NOMO-1 treated with dmso at 0.1 percent for 144 hours (cell line): ENCODE results near the gene PLCD3.

Source experiments
- DNase-seq: peaks from one replicate; lab custom pipeline; 2025; ENCODE audit not compliant: unreplicated experiment; lab: John Stamatoyannopoulos, UW

PLCD3 gene

GRCh38 chr17:45149669-45150664, 17.7 kb upstream of the PLCD3 start:
- no peak for DNase-seq

DNA sequence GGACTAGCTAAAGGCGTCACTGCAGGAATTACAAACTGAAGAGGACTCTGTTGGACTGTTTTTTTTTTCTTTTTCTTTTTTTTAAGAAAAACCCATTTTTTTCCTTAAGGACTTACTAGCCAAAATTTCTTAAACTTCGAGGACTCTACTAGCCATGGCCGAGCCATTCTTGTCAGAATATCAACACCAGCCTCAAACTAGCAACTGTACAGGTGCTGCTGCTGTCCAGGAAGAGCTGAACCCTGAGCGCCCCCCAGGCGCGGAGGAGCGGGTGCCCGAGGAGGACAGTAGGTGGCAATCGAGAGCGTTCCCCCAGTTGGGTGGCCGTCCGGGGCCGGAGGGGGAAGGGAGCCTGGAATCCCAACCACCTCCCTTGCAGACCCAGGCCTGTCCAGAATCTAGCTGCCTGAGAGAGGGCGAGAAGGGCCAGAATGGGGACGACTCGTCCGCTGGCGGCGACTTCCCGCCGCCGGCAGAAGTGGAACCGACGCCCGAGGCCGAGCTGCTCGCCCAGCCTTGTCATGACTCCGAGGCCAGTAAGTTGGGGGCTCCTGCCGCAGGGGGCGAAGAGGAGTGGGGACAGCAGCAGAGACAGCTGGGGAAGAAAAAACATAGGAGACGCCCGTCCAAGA, 16.8 kb upstream of the PLCD3 start:
- peak; percentile 81 for DNase-seq

- peak; percentile 98 for DNase-seq
Measured at GRCh38 chr17:45148183-45149036, 16.1 kb upstream of the PLCD3 start, which contains the start of gene HEXIM1. Gene HEXIM1 (plus strand): TSS chr17:45148475. CDS start chr17:45149191, 716 bp downstream.

- peak; percentile 92 for DNase-seq
Measured at GRCh38 chr17:45147581-45148182, 15.4 kb upstream of the PLCD3 start.

GRCh38 chr17:45146890-45147580, 14.7 kb upstream of the PLCD3 start:
- peak; percentile 70 for DNase-seq

- no peak for DNase-seq
Measured at GRCh38 chr17:45146592-45146889, 14.2 kb upstream of the PLCD3 start.

GRCh38 chr17:45146166-45146565, 13.9 kb upstream of the PLCD3 start:
- no peak for DNase-seq

- DNase-seq, result no peak
Measured at GRCh38 chr17:45145035-45145389, 12.7 kb upstream of the PLCD3 start.

DNA sequence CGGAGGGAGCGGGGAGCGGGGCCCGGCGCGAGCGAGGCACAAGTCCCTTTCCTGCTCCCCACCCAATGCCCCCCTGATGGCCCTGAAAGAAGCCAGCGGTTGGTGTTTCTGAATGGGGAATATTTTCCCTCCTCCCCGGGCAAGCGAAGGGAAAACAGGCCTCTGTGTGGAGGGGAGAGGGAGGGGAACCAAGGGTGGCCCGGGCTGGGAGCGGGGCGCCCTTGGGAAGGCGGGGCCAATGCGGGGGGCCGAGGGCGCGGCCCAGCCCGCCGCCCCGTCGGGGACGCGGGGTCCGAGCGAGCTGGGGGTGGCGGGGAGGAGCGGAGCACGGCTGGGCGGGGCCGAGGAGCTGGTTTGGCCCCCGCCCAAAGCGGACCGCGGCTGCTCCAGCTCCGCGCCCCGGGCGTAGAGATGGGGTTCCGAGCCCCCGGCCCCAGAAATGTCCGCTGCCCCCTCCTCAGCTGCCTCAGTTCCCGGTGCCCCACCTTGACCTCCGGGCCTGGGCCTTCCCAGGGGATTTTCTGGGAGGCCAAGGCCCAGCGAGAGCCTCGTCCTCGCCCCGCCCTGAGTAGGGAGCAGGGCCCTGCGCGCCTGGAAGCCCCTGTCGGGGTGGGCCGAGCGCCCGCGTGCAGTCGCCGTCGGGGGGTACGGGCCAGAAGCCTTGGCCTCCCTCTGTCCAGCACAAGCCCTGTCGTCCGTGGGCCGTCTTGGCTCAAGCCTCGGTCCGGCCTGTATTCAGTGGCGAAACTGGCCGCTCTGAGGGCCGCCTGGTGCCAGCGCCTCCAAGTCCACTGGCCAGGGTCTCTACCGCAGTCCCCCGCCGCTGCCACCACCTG, 12.1 kb upstream of the PLCD3 start:
- no peak for DNase-seq

- DNase-seq, result no peak
Measured at GRCh38 chr17:45143767-45144198, 11.5 kb upstream of the PLCD3 start.

DNA sequence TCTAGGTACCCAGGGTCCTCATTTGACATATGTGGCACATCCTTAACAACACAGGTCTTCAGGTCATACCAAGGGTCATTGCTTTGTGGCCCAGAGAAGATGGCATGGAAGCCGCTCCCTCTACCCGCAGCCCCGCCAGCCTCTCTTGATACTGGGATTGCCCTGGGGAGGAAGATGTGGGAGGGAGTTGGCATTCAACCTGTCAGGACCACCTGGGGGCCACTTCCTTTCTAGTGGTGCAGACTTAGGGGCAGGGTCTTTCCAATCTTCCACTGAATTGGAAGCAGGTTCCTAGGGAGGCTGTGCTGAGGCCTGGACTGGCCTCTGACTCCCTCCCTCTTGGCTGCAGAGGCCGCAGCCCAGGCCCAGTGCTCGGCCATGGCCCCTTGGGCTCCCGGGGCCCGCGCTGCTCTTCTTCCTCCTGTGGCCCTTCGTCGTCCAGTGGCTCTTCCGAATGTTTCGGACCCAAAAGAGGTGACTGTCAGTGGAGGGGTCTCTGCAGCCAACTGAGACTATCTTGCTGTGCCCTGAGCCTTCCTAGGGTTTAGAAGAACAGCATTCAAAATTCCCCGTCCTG, 10.9 kb upstream of the PLCD3 start:
- no peak for DNase-seq

DNA sequence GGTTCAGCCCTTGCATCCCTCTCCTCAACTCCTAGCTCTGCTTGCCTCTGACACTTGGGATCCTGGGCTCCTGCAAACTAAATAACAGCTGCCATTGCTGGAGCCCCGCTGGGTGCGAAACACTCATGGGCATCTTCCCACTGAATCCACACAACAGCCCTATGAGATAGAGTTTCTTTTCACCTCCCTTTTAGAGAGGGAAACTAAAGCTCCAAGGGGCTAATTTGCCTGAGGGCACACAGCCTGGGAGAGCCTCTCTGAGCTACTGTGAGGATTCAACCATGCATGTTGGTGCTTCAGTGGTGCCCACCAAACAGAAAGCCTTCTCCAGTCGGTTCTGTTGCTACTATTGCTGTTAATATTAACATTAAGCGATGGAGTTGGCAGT, 7.2 kb upstream of the PLCD3 start:
- DNase-seq, result no peak

GRCh38 chr17:45138911-45139532, 6.7 kb upstream of the PLCD3 start:
- DNase-seq, result no peak

DNA sequence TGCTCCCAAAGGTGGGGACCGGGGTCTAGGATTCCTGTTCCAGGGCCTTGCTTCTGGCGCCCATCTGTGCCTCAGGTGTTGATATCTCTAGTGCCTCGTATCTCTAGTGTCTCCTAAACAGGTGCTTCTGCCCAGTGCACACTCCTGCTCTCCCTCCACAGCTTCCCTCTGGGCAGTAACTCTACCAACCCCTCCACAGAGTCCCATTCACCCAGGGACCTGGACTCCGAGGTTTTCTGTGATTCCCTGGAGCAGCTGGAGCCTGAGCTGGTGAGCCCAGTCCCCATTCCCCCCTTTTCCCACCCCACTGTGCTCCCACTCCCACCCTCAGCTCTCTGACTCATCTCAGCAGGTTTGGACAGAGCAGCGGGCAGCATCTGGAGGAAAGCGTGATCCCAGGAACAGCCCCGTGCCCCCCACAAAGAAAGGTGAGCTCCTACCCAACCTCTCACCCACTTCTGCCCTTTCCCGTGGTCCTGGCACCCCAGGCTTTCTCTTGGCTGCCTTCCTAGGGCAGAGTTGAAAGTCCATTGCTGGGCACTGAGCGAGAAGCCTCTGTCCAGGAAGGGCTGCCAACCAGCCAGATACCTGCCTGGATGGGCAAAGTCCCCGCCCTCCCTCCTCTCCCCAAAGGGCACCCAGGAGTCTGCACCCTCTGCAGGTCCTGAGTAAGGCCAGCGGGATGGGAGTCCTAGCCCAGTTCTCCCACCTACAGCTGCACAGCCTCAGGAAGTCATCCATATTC, 5.4 kb upstream of the PLCD3 start:
- DNase-seq, result no peak

DNA sequence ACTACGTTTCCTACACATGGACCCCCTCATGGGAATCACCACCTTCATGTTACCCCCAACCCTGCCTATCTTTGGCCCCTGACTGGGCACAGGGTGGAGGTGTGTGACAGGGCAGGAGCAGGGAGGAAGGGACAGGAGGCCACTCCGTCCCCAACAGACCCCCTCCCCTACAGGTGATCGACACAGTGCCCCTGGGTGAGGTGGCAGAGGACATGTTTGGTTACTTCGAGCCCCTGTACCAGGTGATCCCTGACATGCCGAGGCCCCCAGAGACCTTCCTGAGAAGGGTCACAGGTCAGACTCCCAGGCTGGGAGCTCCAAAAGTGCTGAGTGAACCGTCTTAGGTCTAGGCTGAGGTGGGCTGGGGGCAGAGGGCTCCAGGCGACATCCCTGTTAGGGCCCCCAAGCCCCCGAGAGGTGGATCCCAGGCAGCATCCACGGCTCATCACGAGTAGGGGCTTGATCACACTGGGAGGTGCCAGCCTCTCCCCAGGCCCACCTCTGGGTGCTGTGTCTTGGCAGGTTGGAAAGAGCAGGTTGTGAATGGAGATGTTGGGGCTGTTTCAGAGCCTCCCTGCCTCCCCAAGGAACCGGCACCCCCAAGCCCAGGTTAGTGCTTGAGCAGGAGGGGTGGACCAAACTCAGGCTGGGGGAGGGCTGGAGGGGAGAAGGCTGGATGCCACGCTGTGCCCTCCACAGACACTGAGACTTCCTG, 4.7 kb upstream of the PLCD3 start:
- no peak for DNase-seq

DNA sequence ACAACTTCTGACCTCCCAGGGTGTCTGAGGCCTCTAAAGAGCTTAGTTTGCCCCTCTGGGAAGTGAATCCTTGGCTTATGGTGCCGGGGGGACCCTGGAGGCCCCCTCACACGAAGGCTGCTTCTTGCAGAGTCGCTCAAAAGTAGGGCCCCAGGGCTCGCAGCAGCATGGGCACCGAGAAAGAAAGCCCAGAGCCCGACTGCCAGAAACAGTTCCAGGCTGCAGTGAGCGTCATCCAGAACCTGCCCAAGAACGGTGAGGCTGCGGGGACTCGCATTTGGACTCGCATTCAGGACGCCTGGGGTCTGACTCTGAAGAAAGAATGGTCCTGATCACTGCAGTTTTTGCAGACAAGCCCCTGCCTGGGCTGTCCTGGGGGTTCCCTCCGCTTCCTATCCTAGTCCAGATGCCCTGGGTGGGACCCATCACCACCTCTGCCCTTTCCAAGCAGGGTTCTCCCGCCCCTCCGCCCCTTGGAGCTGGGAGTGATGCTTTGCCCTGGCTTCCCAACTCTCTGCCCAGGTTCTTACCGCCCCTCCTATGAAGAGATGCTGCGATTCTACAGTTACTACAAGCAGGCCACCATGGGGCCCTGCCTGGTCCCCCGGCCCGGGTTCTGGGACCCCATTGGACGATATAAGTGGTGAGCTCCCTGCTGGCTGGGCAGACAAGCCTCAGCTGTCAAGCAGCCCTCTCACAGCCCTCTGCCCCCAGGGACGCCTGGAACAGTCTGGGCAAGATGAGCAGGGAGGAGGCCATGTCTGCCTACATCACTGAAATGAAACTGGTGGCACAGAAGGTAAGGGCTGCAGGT, 3.9 kb upstream of the PLCD3 start:
- DNase-seq, result no peak
